ENCODE measurements around the gene PDILT.

The PDILT gene

DNA sequence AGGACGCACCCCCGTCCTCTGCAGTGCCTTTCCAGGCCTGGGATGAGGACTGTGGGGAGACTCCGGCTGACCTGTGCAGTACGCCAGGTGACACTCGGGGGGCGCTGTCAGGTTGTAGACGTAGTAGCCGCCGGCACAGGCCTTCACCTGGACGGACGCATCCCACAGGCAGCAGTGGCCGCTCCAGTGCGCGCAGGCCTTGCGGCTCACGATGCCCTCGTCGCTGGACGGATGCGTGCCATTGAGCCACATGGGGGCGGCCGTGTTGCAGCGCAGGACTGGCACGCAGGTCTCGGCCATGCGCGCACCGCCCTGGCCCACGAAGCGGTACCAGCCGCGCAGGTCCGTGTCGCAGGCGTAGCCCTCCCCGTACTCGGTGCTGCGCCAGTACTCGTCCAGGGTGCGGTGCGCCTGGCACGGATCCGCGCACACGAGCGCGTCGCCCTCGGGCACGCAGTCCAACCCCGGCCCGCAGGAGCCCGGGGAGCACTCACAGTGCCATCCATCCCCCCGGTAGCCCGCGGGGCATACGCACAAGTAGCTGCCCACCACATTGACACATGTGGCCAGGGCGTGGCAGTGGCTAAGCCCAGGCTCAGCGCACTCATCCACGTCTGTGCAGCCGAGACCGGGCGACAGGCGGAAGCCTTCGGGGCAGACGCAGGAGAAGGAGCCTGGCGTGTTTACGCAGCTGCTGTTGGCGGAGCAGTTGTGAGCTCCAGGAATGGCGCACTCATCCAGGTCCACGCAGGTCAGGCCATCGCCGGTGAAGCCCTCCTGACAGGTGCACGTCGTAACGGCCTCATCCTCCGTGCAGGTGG, 56.0 kb downstream of the PDILT start:
- Histone ChIP-seq H3K27ac (no peak overlapping the region), H3K4me3 (ENCODE audit: low read depth, low read length) (no peak overlapping the region)

DNA sequence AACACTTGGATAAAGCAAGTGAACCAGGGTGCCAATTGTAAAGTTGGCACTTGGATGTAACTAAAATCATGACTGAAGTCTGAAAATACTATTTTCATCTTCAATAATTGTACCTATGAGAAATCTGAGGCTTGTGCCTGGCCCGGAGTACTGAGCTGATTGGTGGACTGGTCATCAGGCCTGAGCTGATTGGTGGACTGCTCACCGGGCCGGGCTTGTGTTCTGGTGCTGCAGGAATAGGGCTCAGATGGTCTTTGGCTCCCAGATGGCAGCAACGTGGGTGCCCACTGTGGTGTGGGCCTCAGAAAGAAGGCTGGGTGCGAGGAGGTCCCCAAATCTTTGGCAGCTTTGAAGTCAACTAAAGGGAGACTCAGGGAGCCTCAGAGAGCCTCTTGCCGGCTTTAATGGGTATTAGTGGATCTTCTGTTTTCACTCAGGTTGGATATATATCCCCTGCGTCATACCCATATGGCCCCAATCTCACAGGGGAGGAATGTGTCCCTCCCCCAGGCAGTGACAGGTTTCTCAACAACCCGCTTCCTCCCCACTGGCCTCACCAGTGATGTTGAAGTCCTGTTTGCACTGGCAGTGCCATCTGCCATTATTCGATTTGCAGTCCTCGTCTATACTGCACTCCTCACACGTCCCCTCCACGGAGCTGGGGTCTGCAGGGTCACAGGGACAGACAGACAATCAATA, 56.7 kb downstream of the PDILT start:
- no peak overlapping the region for H3K4me3 ChIP-seq (ENCODE audit: low read depth, low read length)
- H3K36me3 ChIP-seq (ENCODE audit: control insufficient read depth, insufficient read depth, low read length) = no peaks in the 10 kb centered on the region
- H3K4me2 ChIP-seq (ENCODE audit: low read length) = no peak overlapping the region
- no peak overlapping the region for H2AFZ ChIP-seq
- no peak overlapping the region for H3K9ac ChIP-seq
- TF ChIP-seq, protein P1, sequence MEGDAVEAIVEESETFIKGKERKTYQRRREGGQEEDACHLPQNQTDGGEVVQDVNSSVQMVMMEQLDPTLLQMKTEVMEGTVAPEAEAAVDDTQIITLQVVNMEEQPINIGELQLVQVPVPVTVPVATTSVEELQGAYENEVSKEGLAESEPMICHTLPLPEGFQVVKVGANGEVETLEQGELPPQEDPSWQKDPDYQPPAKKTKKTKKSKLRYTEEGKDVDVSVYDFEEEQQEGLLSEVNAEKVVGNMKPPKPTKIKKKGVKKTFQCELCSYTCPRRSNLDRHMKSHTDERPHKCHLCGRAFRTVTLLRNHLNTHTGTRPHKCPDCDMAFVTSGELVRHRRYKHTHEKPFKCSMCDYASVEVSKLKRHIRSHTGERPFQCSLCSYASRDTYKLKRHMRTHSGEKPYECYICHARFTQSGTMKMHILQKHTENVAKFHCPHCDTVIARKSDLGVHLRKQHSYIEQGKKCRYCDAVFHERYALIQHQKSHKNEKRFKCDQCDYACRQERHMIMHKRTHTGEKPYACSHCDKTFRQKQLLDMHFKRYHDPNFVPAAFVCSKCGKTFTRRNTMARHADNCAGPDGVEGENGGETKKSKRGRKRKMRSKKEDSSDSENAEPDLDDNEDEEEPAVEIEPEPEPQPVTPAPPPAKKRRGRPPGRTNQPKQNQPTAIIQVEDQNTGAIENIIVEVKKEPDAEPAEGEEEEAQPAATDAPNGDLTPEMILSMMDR (IDR thresholded peaks at IDR 0.05) = no peak
- no peaks in the 10 kb centered on the region for H3K27me3 ChIP-seq (ENCODE audit: control insufficient read depth, insufficient read depth, low read length)
- H3K27ac ChIP-seq = no peak overlapping the region
- no peaks in the 10 kb centered on the region for H3K79me2 ChIP-seq
- no peaks in the 10 kb centered on the region for H3K4me1 ChIP-seq
- no peaks in the 10 kb centered on the region for H3K9me3 ChIP-seq (ENCODE audit: control insufficient read depth, low read length)

More for the DNA sequence above, 56.0 kb downstream of the PDILT start:
- Histone ChIP-seq H3K9me3 (ENCODE audit: control insufficient read depth, low read length) (no peaks in the 10 kb centered on the region), H3K9ac (no peak overlapping the region), H3K4me2 (ENCODE audit: low read length) (no peak overlapping the region), H3K79me2 (no peaks in the 10 kb centered on the region), H2AFZ (no peak overlapping the region), H3K4me1 (no peaks in the 10 kb centered on the region), H3K36me3 (ENCODE audit: control insufficient read depth, insufficient read depth, low read length) (no peaks in the 10 kb centered on the region), H3K27me3 (ENCODE audit: control insufficient read depth, insufficient read depth, low read length) (no peaks in the 10 kb centered on the region)
- TF ChIP-seq, protein P1 (IDR thresholded peaks at IDR 0.05) = no peak

DNA sequence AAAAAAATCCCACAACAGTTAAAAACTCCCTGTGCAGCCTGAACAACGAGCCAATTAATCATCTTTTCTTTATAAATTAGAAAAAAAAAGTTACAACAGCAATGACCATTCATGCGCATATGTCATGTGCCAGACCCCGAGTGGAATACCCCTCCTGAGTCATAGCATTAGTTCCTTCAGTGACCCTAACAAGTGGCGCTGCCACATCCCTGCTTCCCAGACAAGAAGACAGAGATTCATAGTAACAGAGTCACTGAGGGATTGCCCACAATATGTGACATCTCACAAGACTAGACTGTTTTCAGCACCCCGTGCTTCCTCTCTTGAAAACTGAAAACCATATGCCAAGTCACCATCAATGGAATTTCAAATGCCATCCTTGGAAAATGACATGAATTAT, 59.9 kb downstream of the PDILT start:
- no peaks in the 10 kb centered on the region for H3K9me3 ChIP-seq (ENCODE audit: control insufficient read depth, low read length)
- no peak overlapping the region for H3K4me2 ChIP-seq (ENCODE audit: low read length)
- H3K27me3 ChIP-seq (ENCODE audit: control insufficient read depth, insufficient read depth, low read length) = no peaks in the 10 kb centered on the region
- H3K9ac ChIP-seq = no peak overlapping the region
- no peaks in the 10 kb centered on the region for H3K4me1 ChIP-seq
- no peaks in the 10 kb centered on the region for H3K36me3 ChIP-seq (ENCODE audit: control insufficient read depth, insufficient read depth, low read length)
- no peak overlapping the region for H3K4me3 ChIP-seq (ENCODE audit: low read depth, low read length)
- TF ChIP-seq, protein P1 (IDR thresholded peaks at IDR 0.05) = no peak
- H3K27ac ChIP-seq = no peak overlapping the region
- H3K79me2 ChIP-seq = no peaks in the 10 kb centered on the region
- no peak overlapping the region for H2AFZ ChIP-seq

DNA sequence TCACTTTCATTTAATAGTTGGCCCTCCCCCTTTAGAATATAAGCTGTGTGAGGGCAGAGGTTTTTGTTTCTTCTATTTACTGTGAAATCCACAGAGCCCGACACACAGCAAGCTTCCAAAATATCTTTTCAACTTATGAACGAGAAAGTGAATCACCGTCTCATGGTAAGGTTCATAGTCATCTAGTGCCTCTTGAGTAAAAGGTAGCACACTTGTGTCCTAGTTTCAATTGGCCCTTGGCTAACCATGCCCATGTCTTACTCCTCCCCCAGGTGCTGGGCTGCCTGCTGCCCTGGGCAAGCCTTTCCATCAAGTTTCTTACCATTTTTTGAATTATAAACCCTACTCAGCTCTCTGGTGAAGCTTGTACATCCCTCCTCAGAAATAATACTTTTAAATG, 64.8 kb downstream of the PDILT start:
- H2AFZ ChIP-seq = no peak overlapping the region
- H3K4me1 ChIP-seq = no peaks in the 10 kb centered on the region
- TF ChIP-seq, protein P1 (IDR thresholded peaks at IDR 0.05) = no peak
- no peak overlapping the region for H3K9ac ChIP-seq
- H3K4me3 ChIP-seq (ENCODE audit: low read depth, low read length) = no peak overlapping the region
- no peaks in the 10 kb centered on the region for H3K9me3 ChIP-seq (ENCODE audit: control insufficient read depth, low read length)
- no peaks in the 10 kb centered on the region for H3K27me3 ChIP-seq (ENCODE audit: control insufficient read depth, insufficient read depth, low read length)
- no peaks in the 10 kb centered on the region for H3K36me3 ChIP-seq (ENCODE audit: control insufficient read depth, insufficient read depth, low read length)
- no peak overlapping the region for H3K4me2 ChIP-seq (ENCODE audit: low read length)
- no peaks in the 10 kb centered on the region for H3K79me2 ChIP-seq
- H3K27ac ChIP-seq = no peak overlapping the region
